ENCODE data around the gene TRIB2. TPM values are rescaled to one million over a fixed set of nuclear protein-coding genes. Genes with fewer than 3 reads are reported as not detected.

The TRIB2 gene
- total RNA-seq, 4 donors from 2014 or later: 22.7 to 54.2 (median 32.3) TPM

DNA sequence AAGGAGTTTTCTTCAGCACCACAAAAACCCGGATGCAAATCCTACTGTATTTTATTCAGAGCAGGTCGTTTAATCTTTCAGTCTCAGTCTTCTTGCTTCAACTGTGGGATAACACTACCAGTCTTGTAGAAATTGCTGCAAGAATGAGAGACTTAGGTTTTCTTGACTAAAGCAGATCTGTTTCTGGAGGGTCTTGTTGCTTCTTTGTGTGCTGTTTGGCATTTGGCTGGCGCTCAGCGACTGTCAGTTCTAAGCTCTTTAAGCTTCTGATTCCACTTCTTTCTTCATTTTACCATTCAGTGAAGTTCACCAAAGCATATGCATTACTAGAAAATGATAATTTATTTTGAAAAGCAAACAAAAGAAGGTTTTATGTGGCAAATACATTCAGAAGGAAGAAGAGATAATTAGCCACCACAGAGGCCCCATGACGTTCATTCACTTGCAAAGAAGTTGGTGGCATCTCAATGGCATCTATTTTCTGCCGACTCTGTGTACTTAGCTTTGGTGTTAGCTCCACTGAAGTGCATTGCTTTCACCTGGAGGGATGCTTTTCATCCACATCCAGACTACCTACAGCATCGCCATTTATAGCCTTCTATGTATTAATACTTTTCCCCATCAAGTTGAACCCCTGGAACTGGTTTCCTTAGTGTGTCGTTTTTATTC is 53.7 kb downstream of the TRIB2 start:
- H3K4me3 ChIP-seq: no peak overlapping the region
- H3K9me3 ChIP-seq: peaks cover 0 to 8% (median 0%) of the 10 kb centered on the region in 3 donors
- no peaks in the 10 kb centered on the region for H3K27me3 ChIP-seq
- TF ChIP-seq, protein P1, sequence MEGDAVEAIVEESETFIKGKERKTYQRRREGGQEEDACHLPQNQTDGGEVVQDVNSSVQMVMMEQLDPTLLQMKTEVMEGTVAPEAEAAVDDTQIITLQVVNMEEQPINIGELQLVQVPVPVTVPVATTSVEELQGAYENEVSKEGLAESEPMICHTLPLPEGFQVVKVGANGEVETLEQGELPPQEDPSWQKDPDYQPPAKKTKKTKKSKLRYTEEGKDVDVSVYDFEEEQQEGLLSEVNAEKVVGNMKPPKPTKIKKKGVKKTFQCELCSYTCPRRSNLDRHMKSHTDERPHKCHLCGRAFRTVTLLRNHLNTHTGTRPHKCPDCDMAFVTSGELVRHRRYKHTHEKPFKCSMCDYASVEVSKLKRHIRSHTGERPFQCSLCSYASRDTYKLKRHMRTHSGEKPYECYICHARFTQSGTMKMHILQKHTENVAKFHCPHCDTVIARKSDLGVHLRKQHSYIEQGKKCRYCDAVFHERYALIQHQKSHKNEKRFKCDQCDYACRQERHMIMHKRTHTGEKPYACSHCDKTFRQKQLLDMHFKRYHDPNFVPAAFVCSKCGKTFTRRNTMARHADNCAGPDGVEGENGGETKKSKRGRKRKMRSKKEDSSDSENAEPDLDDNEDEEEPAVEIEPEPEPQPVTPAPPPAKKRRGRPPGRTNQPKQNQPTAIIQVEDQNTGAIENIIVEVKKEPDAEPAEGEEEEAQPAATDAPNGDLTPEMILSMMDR (IDR thresholded peaks at IDR 0.05): no peak
- TF ChIP-seq POLR2A (IDR thresholded peaks at IDR 0.05): no peak
- TF ChIP-seq POLR2AphosphoS5 (IDR thresholded peaks at IDR 0.05): no peak
- no peaks in the 10 kb centered on the region for H3K36me3 ChIP-seq
- H3K27ac ChIP-seq: no peak overlapping the region
- WGBS, 2 donors (ENCODE audit: low coverage in 1 of 2): 79 to 83% methylated on average over 8 of the region's 8 CpGs
- ATAC-seq: no peak
- no peaks in the 10 kb centered on the region for H3K4me1 ChIP-seq

GRCh38 chr2:12771154-12771553 is 54.4 kb downstream of the TRIB2 start:
- Histone ChIP-seq H3K9me3 (peaks cover 0 to 9% (median 0%) of the 10 kb centered on the region in 3 donors), H3K27ac (no peak overlapping the region), H3K36me3 (no peaks in the 10 kb centered on the region), H3K4me3 (no peak overlapping the region), H3K4me1 (no peaks in the 10 kb centered on the region), H3K27me3 (no peaks in the 10 kb centered on the region)
- TF ChIP-seq POLR2A (IDR thresholded peaks at IDR 0.05): no peak
- TF ChIP-seq, protein P1 (IDR thresholded peaks at IDR 0.05): no peak
- TF ChIP-seq POLR2AphosphoS5 (IDR thresholded peaks at IDR 0.05): no peak
- TF ChIP-seq EP300 (IDR thresholded peaks at IDR 0.05): no peak
- ATAC-seq: no peak
- 92 to 100% methylated on average over 3 of the region's 3 CpGs for WGBS, 2 donors (ENCODE audit: low coverage in 1 of 2)

- no peak overlapping the region for H3K27ac ChIP-seq
- H3K36me3 ChIP-seq: no peaks in the 10 kb centered on the region
- H3K4me1 ChIP-seq: no peaks in the 10 kb centered on the region
- no peak for ATAC-seq
- TF ChIP-seq, protein P1 (IDR thresholded peaks at IDR 0.05): no peak
- TF ChIP-seq POLR2A (IDR thresholded peaks at IDR 0.05) (no peak), POLR2AphosphoS5 (IDR thresholded peaks at IDR 0.05) (no peak)
- no peaks in the 10 kb centered on the region for H3K27me3 ChIP-seq
- H3K4me3 ChIP-seq: no peak overlapping the region
- peaks cover 0 to 9% (median 0%) of the 10 kb centered on the region in 3 donors for H3K9me3 ChIP-seq
- WGBS, 2 donors (ENCODE audit: low coverage in 1 of 2): 55% methylated on average over 3 of the region's 3 CpGs; no CpG with 5 or more reads in 1 of the 2 donors
These were observed 57.1 kb downstream of the TRIB2 start for GRCh38 chr2:12773586-12774394.

GRCh38 chr2:12774395-12774727 is 57.6 kb downstream of the TRIB2 start:
- ATAC-seq: no peak
- Histone ChIP-seq H3K4me1 (no peaks in the 10 kb centered on the region), H3K27ac (no peak overlapping the region), H3K9me3 (peaks cover 0 to 9% (median 0%) of the 10 kb centered on the region in 3 donors), H3K27me3 (no peaks in the 10 kb centered on the region), H3K36me3 (no peaks in the 10 kb centered on the region), H3K4me3 (no peak overlapping the region)
- TF ChIP-seq POLR2AphosphoS5 (IDR thresholded peaks at IDR 0.05) (no peak), EP300 (IDR thresholded peaks at IDR 0.05) (no peak), POLR2A (IDR thresholded peaks at IDR 0.05) (no peak)
- TF ChIP-seq, protein P1 (IDR thresholded peaks at IDR 0.05): no peak
- 75% methylated on average over 1 of the region's 1 CpG; no CpG with 5 or more reads in 1 of the 2 donors for WGBS, 2 donors (ENCODE audit: low coverage in 1 of 2)
